Suprapubic skin (tissue), 4 donors: Measurements from ENCODE around the gene CFAP97D1. TPM values are rescaled to one million over a fixed set of nuclear protein-coding genes. Genes with fewer than 3 reads are reported as not detected.

Experiments
- DNase-seq, 2 donors: peaks; one replicate each; pipeline ENCODE4 v3.0.0-alpha.2; 2019; ENCODE audit warnings: low spot score in 2 of 2
- H3K27ac ChIP-seq: fragments of 200-600 bp; sonication (generic); one replicate; pipeline ENCODE4 v1.5.1; 2019
- H3K27me3 ChIP-seq: fragments of 200-600 bp; sonication (generic); one replicate; pipeline ENCODE4 v1.5.1; 2019
- H3K36me3 ChIP-seq: fragments of 200-600 bp; sonication (generic); one replicate; pipeline ENCODE4 v1.5.1; 2019
- H3K4me1 ChIP-seq: fragments of 200-600 bp; sonication (generic); one replicate; pipeline ENCODE4 v1.5.1; 2019
- H3K4me3 ChIP-seq: fragments of 200-600 bp; sonication (generic); one replicate; pipeline ENCODE4 v1.5.1; 2019; ENCODE audit warnings: mild to moderate bottlenecking
- H3K9me3 ChIP-seq: fragments of 200-600 bp; sonication (generic); one replicate; pipeline ENCODE4 v1.5.1; 2019
- EP300 ChIP-seq: sonication (generic); formaldehyde crosslinking; IDR thresholded peaks from one replicate; pipeline ENCODE4 v1.6.1; 2017; ENCODE audit warnings: antibody characterized with exemption
- POLR2A ChIP-seq, 2 donors: fragments of 450-650 bp; IDR thresholded peaks; one replicate each; pipeline ENCODE4 v1.6.1; 2017; ENCODE audit warnings: antibody characterized with exemption in 2 of 2, mild to moderate bottlenecking in 2 of 2, moderate library complexity in 2 of 2
- POLR2AphosphoS5 ChIP-seq, 3 donors: sonication (generic); formaldehyde crosslinking; IDR thresholded peaks; one replicate each; pipeline ENCODE4 v1.6.1; 2017; ENCODE audit warnings: antibody characterized with exemption in 3 of 3
- WGBS: methylation state at CpG from one replicate; pipeline ENCODE4 v1.1.5; 2018; 5-methylcytosine and 5-hydroxymethylcytosine counted together
- total RNA-seq, 4 donors: library from RNA; depleted of rRNA; stranded (reverse); fragments of >200 nt; gene quantifications; one replicate each; pipeline ENCODE4 v1.1.0, GENCODE V29; 2016
- TF ChIP-seq, protein P1 (sequence below), 2 donors: fragments of 200-600 bp in 1 of 2; fragments of 450-650 bp in 1 of 2; sonication (generic) in 1 of 2; IDR thresholded peaks; one replicate each; pipeline ENCODE4 v1.5.1; 2016 to 2019; ENCODE audit warnings: antibody characterized with exemption in 2 of 2, mild to moderate bottlenecking in 1 of 2, moderate library complexity in 1 of 2

Gene CFAP97D1
- total RNA-seq, 4 donors from 2014 or later = 0.10 to 0.48 (median 0.13) TPM; not detected in 1

DNA sequence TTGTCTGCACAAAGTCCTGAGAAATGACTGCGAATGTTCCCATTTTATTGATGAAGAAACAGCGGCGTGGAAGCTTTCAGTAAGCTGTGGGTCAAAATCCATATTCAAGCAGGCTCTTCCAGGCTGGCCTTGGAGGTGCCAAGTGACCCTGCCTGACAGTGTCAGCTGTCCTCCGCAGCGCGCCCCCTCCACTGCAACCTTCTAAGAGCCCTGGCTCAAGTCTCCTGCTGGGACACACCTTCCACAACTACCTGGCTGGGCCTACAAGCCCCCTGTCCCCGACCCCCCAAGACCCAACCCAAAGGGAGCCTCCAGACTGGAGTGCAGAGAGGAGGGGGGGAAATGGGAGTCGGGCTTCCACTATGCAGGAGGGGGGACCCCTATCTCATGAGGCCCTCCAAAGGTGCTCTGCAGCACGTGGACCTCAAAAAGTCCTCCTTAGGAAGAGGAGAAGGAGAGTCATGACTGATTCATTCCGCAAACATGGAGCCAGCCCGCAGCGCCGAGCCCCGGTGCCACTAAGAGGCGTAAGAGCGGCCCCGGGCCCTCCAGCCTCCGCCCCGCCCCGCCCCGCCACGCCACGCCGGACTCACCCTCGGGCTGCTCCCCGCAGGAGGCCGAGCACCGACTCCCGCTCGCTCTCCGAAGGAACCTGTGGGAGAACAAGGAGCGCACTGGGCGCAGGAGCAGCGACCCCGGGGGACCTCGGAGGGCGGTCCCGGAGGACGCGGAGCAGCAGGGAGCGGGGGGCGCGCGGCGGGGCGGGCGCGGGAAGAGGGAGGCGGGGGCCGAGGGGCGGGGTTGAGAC is 52.1 kb downstream of the CFAP97D1 start:
- peaks cover 21% of the 10 kb centered on the region for H3K4me1 ChIP-seq
- DNase-seq = peak in 1 of 2 donors; percentile 76
- H3K27ac ChIP-seq = no peak overlapping the region
- H3K4me3 ChIP-seq = peak overlapping the region; percentile 73
- H3K36me3 ChIP-seq = peaks cover 9% of the 10 kb centered on the region
- TF ChIP-seq POLR2AphosphoS5 (IDR thresholded peaks at IDR 0.05) = no peak
- no peaks in the 10 kb centered on the region for H3K27me3 ChIP-seq
- WGBS = 18% methylated on average over 30 of the region's 51 CpGs
- H3K9me3 ChIP-seq = no peaks in the 10 kb centered on the region

DNA sequence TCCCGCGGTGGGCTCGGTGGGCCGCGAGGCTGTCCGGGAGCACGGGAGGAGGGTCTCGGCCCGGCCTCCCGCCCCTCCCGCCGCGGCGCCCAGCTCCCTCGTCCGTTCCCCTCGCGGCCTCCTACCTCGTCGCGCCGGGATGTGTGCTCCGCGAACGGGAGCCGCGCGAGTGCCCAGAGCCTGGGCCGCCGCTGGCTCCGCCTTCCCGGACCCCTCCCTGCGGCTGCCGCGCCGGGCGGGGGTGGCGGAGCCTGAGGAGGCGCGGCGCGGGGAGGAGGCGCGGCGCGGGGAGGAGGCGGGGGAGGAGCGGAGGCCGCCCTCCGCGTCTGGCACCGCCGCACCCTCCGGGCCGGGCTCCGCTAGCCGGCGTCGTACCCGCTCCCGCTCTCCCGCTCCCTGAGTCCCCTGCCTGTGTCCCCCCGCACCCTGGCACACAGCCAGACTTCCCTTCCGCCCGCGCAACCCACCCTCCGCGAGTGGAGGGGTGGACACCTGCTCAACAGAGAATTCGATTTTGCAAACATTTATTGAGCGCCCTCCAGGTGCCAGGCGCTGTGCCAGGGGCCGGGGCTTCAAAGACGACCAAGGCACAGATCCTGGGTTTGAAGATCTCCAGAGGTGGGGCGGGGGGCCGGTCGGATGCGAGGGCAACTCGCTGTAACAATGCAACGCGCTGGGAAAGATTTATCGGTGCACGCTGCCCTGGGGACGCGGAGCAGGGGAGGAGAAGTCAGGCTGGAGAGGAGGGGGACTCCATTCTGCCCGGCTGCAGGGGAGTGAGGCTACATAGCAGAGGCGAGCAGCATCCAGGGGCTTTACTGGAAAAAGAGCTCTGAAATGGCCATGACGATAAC is 53.0 kb downstream of the CFAP97D1 start, which contains the start of gene MPP3:
Gene MPP3 (minus strand): TSS at position 171 of the 854 bp plus-strand sequence. CDS start 1,240 bp downstream, outside the sequence.
- Histone ChIP-seq H3K36me3 (peaks cover 9% of the 10 kb centered on the region), H3K27me3 (no peaks in the 10 kb centered on the region), H3K27ac (no peak within 1 kb of the TSS), H3K4me1 (peaks cover 21% of the 10 kb centered on the region), H3K9me3 (no peaks in the 10 kb centered on the region), H3K4me3 (peak within 1 kb of the TSS; percentile 73)
- WGBS = 4% methylated on average over 20 of the region's 87 CpGs
- DNase-seq = no peak
- TF ChIP-seq, protein P1, sequence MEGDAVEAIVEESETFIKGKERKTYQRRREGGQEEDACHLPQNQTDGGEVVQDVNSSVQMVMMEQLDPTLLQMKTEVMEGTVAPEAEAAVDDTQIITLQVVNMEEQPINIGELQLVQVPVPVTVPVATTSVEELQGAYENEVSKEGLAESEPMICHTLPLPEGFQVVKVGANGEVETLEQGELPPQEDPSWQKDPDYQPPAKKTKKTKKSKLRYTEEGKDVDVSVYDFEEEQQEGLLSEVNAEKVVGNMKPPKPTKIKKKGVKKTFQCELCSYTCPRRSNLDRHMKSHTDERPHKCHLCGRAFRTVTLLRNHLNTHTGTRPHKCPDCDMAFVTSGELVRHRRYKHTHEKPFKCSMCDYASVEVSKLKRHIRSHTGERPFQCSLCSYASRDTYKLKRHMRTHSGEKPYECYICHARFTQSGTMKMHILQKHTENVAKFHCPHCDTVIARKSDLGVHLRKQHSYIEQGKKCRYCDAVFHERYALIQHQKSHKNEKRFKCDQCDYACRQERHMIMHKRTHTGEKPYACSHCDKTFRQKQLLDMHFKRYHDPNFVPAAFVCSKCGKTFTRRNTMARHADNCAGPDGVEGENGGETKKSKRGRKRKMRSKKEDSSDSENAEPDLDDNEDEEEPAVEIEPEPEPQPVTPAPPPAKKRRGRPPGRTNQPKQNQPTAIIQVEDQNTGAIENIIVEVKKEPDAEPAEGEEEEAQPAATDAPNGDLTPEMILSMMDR (IDR thresholded peaks at IDR 0.05) = no peak
- TF ChIP-seq EP300 = no peak
- no peak for TF ChIP-seq POLR2AphosphoS5 (IDR thresholded peaks at IDR 0.05)
- TF ChIP-seq POLR2A (IDR thresholded peaks at IDR 0.05) = no peak

GRCh38 chr17:43834106-43834505 is 53.9 kb downstream of the CFAP97D1 start:
- H3K9me3 ChIP-seq = no peaks in the 10 kb centered on the region
- H3K36me3 ChIP-seq = peaks cover 9% of the 10 kb centered on the region
- TF ChIP-seq EP300 = no peak
- TF ChIP-seq, protein P1 (IDR thresholded peaks at IDR 0.05) = no peak
- no peak for TF ChIP-seq POLR2AphosphoS5 (IDR thresholded peaks at IDR 0.05)
- TF ChIP-seq POLR2A (IDR thresholded peaks at IDR 0.05) = no peak
- no peak overlapping the region for H3K27ac ChIP-seq
- H3K4me3 ChIP-seq = no peak overlapping the region
- 62% methylated on average over 2 of the region's 2 CpGs for WGBS
- H3K4me1 ChIP-seq = peaks cover 21% of the 10 kb centered on the region
- H3K27me3 ChIP-seq = no peaks in the 10 kb centered on the region
- DNase-seq = no peak

Other genes with a start within 250 kb of the CFAP97D1 start
- gene ETV4, start 234.1 kb upstream of the CFAP97D1 start, total RNA-seq = 1 to 10 TPM; 5.6 to 7.1 (median 6.3) TPM
- gene MEOX1, start 118.5 kb upstream of the CFAP97D1 start, total RNA-seq = 1 to 10 TPM; 2.7 to 6.4 (median 4.2) TPM
- gene SOST, start 21.6 kb upstream of the CFAP97D1 start, total RNA-seq = not detected
- gene DUSP3, start 1.5 kb upstream of the CFAP97D1 start, total RNA-seq = 10 to 100 TPM; 34.8 to 48.5 (median 42.7) TPM
- 1 to 10 TPM; 5.4 to 8.0 (median 5.9) TPM for gene MPP3, start 52.7 kb downstream of the CFAP97D1 start, total RNA-seq
- gene CD300LG, start 66.7 kb downstream of the CFAP97D1 start, total RNA-seq = 10 to 100 TPM in 2 of 4 donors, 1 to 10 TPM in 2; 6.8 to 21.4 (median 9.5) TPM
- gene MPP2, start 127.1 kb downstream of the CFAP97D1 start, total RNA-seq = 1 to 10 TPM; 2.3 to 2.7 (median 2.5) TPM
- gene PPY, start 162.0 kb downstream of the CFAP97D1 start, total RNA-seq = not detected
- gene PYY, start 173.5 kb downstream of the CFAP97D1 start, total RNA-seq = not detected
- gene NAGS, start 224.2 kb downstream of the CFAP97D1 start, total RNA-seq = 1 to 10 TPM in 2 of 4 donors, under 1 TPM in 2; 0.73 to 1.9 (median 0.99) TPM
- 10 to 100 TPM; 20.7 to 48.5 (median 43.6) TPM for gene TMEM101, start 234.5 kb downstream of the CFAP97D1 start, total RNA-seq